COR-L47 (cell line): ENCODE measurements around the gene LRP2.

ENCODE experiments used
- DNase-seq: peaks from one replicate; lab custom pipeline; 2025; lab: John Stamatoyannopoulos, UW

Gene LRP2

DNA sequence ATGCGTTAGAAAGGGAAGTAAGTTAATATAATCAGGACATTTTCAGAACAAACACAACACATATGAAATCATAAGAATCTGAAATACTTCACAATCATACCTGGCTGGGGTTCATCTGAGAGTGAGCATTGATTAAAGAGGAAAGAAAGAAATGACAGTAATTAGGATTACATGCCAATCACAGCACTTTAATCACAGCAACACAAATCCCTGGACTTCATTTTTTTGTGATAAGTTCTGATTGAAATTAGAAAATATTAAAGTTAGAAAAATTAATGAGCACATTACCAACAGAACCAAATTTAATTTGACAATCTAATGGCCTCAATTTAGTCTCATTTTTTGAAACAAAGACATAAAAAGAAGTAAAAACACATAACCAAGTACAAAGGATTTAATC, 121.9 kb downstream of the LRP2 start:
- no peak for DNase-seq

GRCh38 chr2:169237939-169238338, 124.4 kb downstream of the LRP2 start:
- no peak for DNase-seq

GRCh38 chr2:169237286-169237685, 125.0 kb downstream of the LRP2 start:
- no peak for DNase-seq

DNA sequence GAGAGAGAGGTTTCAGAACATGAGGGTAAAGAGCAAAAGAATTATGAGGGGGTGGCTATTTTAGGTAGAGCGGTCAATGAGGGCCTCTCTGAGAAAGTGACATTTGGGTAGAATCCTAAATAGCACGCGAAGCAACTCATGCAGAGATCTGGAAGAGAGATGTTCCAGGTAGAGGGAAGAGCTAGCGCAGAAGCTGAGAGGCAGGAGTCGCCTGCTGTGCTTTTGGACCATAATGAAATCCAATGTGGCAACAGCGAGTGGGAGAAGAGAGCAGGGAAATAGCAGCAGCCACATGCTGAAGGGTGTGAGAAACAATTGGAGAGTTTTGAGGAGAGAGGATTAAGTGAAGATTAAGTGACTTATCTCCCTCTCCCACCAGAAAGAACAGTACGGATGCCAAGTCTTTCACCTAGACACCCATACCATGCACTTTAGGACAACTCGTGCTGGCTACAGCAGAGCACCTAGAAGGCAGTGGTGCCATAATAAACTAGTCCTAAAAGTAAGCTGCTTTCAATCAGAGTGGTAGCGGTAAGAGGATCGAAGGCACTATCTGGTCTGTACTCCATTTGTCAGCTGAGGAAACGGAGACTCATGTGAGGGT, 129.7 kb downstream of the LRP2 start:
- DNase-seq = no peak

GRCh38 chr2:169230204-169230603, 132.1 kb downstream of the LRP2 start:
- DNase-seq = no peak

DNA sequence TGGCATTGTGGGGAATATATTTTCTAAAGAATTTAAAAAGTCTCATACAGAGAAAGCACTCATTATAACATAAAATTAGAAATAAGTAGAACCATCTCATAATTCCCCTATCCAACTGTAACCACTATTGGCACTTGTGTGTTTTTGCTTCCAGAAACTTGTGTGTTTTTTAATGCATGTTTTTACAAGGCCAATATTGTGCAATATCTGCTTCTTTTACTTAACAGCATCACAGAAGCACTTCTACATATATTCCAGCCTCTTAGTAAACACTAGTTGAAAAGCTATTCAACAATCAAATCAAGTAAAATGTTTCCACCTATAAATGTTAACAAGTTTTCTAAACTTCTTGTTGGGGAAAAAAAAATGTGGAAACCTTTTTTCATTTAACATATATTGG, 132.7 kb downstream of the LRP2 start:
- DNase-seq = no peak

GRCh38 chr2:169225906-169226305, 136.4 kb downstream of the LRP2 start:
- no peak for DNase-seq

DNA sequence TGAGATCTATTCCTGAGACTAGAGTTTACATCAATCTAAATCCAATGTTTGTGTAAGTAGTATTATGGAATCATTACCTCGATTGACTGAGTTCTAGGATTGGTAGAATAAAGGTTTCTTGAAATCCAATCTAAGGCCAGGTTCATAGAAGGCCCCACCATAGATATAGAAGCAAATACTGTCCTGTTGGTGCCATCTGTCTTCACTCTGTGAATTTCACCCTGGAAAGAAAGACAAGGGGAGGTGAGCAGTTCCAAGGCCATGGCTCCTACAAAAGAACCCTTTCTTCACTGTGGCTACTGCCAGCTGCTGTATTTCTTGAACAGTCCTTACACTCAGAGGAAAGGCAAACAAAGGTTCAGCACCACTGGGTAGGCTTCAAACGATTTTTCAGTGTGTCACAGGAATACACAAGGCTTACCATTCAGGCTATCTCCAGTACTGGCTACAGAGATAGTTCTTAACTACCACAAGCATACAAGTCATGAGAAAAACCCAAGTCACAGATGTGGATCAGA, 137.0 kb downstream of the LRP2 start:
- no peak for DNase-seq

DNA sequence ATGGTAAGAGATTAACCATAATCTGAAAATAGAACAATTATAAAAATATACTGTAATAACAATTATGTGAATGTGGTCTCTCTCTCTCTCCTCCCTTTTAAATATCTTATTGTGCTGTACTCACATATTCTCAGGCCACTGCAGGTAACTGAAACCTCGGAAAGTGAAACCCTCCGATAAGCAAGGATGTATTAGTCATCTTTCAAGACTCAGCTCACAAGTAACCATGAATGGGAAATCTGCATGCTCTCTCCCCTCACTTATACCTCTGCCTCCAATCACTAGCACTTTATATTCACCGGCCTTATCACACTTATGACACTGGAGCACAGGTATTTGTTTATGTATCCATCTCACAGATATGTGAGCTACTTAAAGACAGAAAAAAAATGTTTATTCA, 139.7 kb downstream of the LRP2 start:
- DNase-seq = no peak

- DNase-seq = peak; percentile 10
These were observed 140.5 kb downstream of the LRP2 start for GRCh38 chr2:169221745-169222369.

DNA sequence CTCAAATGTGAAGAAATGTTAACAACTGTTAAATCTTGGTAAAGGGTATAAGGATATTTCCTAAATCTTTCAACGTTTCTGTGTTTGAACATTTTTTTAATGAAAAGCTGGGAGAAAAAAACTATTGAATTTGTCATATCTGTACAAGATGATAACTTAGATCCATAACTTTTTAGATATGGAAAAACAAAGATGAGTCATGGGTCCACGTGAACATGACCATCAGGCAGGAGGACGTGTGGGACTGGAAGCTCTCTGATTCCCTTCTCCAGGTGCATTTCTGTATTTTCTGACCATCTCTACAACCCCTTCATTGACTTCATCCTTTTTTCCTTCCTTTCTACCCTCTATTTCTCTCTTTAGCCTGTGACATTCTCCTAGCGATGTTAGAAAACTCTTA, 151.4 kb downstream of the LRP2 start:
- no peak for DNase-seq

GRCh38 chr2:169208026-169208425, 154.3 kb downstream of the LRP2 start:
- no peak for DNase-seq

DNA sequence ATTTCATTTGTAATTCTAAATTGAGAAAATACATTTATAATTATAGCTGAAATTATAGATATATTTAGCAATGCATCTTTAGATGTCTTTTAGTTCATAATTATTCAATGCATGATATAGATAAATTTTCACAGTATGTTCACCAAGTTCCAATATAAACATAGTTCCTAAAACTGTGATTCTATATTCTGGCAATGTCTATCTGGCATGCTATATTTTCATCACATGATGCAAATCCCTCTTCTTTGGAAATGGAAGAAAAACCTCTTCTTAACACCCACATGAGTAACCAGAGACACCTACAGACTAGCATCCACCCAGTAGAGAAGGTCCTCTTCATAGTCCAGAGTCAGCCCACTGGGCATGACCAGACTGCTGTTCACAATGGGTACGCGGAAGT, 157.2 kb downstream of the LRP2 start:
- no peak for DNase-seq

GRCh38 chr2:169203952-169204351, 158.4 kb downstream of the LRP2 start:
- DNase-seq = no peak

DNA sequence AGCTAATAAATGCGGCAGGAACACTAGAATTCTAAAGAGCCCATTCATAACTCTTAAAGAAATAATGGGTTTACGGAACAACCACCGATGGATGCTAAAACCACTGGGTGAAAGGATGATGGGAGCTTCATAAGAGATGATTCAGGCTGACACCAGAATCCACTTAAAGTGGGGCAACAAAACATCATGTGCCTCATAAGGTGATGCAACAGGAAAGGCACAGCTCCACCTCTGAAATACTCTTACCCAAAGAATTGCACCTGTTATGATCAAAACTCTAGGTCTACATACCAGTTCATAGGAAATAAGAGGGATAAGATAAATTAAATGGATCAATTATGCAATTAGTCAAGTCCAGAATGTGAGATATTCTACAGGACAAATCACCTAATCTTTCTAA, 161.6 kb downstream of the LRP2 start:
- no peak for DNase-seq

DNA sequence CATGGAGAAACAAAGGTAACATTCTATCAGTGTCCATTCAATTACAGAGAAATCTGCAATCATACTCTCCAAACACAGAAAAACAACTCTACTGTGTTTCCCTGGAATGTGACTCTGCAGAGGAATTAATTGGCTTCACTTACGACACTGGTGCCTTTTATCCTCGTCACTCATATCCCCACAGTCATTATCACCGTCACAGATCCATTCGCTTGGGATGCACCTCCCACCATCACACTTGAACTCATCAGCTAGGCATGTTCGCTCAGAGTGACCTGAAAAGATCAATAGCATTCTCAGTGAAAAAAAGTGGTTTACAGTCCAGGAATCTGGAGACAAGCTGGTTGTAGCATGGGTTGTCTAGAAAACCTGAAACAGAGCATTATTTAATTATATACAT, 168.7 kb downstream of the LRP2 start:
- DNase-seq = no peak

GRCh38 chr2:169190197-169190775, 172.0 kb downstream of the LRP2 start:
- no peak for DNase-seq

- no peak for DNase-seq
These were observed 173.2 kb downstream of the LRP2 start for GRCh38 chr2:169189132-169189531.

DNA sequence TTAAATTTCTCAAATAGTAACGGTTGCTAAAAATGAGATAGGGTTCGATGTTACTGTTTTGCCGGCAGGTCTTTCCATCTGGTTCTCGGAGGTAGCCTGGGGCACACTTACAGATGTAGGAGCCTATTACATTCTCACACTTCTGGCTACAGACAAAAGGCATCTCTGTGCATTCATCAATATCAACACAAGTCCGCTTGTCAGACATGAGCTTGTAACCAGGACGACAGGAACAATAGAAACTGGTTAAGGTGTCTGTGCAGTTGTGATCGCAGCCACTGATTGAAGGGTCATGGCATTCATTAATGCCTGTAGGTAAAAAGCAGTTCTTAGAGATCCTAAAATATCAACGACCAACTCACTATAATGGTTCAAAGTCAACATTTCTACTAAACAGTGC, 176.6 kb downstream of the LRP2 start:
- DNase-seq = no peak

GRCh38 chr2:169184074-169184473, 178.3 kb downstream of the LRP2 start:
- DNase-seq = no peak

- DNase-seq = no peak
These were observed 179.8 kb downstream of the LRP2 start for GRCh38 chr2:169182573-169182972.

DNA sequence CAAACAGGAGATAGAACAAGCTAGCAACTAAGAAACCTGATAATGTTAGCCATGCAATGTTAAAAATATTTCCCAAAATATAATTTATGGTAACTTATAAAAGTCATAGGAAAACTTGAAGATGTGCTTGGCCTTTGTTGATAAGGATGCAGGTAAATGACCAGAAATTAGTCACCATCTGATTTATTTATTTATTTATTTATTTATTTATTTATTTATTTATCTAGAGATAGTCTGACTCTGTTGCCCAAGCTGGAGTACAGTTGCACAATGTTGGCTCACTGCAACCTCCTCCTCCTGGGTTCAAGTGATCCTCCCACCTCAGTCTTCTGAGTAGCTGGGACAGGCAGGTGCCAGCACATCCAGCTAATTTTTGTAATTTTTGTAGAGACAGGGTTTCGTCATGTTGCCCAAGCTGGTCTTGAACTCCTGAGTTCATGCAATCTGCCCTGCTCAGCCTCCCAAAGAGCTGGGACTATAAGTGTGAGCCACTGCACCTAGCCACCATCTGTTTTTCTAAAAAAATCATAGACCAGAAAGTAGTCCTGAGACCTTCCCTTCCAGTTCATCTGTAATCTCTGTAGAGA, 183.4 kb downstream of the LRP2 start:
- DNase-seq = no peak

GRCh38 chr2:169178364-169178763, 184.0 kb downstream of the LRP2 start:
- DNase-seq = no peak
